Thyroid gland (tissue), 4 donors: ENCODE results near the gene RUFY3. TPM values are rescaled to one million over a fixed set of nuclear protein-coding genes. Genes with fewer than 3 reads are reported as not detected.

ENCODE experiments used
- DNase-seq, 2 donors: peaks; one replicate each; pipeline ENCODE4 v3.0.0-alpha.2; 2019
- H3K27ac ChIP-seq, 3 donors: fragments of 200-600 bp; sonication (generic); 1 replicate in 2 of 3; 2 replicates in 1 of 3; pipeline ENCODE4 v1.5.1; 2016 to 2019; ENCODE audit warnings: mild to moderate bottlenecking in 1 of 3, moderate library complexity in 1 of 3
- H3K27me3 ChIP-seq: fragments of 200-600 bp; sonication (generic); one replicate; pipeline ENCODE4 v1.5.1; 2019
- H3K36me3 ChIP-seq, 2 donors: fragments of 200-600 bp; sonication (generic); one replicate each; pipeline ENCODE4 v1.5.1; 2016 to 2019
- H3K4me1 ChIP-seq, 2 donors: fragments of 200-600 bp; sonication (generic); one replicate each; pipeline ENCODE4 v1.5.1; 2017 to 2019
- H3K4me3 ChIP-seq, 3 donors: fragments of 200-600 bp; sonication (generic); replicated peaks in 1 of 3; 1 replicate in 2 of 3; 2 replicates in 1 of 3; pipeline ENCODE4 v1.5.1; 2016; ENCODE audit warnings: mild to moderate bottlenecking in 1 of 3
- H3K9me3 ChIP-seq: fragments of 200-600 bp; sonication (generic); one replicate; pipeline ENCODE4 v1.5.1; 2017
- CTCF ChIP-seq, 6 experiments: fragments of 200-600 bp in 3 of 6; fragments of 450-650 bp in 3 of 6; sonication (generic) in 3 of 6; IDR thresholded peaks; one replicate each; pipeline ENCODE4 v1.5.1; 2016 to 2019; ENCODE audit warnings: antibody characterized with exemption in 6 of 6, mild to moderate bottlenecking in 2 of 6, inconsistent platforms in 1 of 6, moderate library complexity in 1 of 6
- POLR2A ChIP-seq, 2 donors: fragments of 450-650 bp; IDR thresholded peaks; one replicate each; pipeline ENCODE4 v1.6.1; 2017; ENCODE audit warnings: antibody characterized with exemption in 2 of 2, mild to moderate bottlenecking in 2 of 2, moderate library complexity in 1 of 2
- WGBS, 2 donors: methylation state at CpG; one replicate each; pipeline ENCODE4 v1.1.5; 2017; 5-methylcytosine and 5-hydroxymethylcytosine counted together
- intact Hi-C: fragments of 100-400 bp; cut with DNase I; formaldehyde crosslinking; loops from one replicate; pipeline ENCODE4 v1.15.1; 2023
- total RNA-seq, 4 donors: library from RNA; depleted of rRNA; stranded (reverse); fragments of >200 nt; gene quantifications; one replicate each; pipeline ENCODE4 v1.2.3, GENCODE V29; 2016

The RUFY3 gene, protein sequence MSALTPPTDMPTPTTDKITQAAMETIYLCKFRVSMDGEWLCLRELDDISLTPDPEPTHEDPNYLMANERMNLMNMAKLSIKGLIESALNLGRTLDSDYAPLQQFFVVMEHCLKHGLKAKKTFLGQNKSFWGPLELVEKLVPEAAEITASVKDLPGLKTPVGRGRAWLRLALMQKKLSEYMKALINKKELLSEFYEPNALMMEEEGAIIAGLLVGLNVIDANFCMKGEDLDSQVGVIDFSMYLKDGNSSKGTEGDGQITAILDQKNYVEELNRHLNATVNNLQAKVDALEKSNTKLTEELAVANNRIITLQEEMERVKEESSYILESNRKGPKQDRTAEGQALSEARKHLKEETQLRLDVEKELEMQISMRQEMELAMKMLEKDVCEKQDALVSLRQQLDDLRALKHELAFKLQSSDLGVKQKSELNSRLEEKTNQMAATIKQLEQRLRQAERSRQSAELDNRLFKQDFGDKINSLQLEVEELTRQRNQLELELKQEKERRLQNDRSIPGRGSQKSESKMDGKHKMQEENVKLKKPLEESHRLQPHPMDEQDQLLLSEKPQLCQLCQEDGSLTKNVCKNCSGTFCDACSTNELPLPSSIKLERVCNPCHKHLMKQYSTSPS
- total RNA-seq, result 100 to 1,000 TPM; 148 to 242 (median 155) TPM

DNA sequence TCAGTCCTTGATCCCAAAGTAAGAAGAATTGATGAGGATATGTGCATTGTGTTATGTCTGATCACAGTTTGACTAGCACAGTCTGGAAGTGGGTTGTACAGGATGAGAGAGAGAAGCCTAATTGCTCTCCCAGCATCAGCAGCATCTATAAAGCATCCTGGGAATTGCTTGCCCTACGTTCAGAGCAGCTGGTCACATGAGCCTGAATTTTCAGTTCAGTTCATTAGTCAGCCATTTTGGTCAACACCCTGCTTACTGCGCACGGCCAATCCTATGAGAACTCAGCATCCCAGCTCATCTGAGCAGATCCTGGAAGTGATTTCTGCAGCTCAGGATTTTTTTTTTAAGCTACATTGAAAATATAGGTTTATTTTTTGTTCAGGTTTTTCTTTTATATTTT lies at the start of gene RUFY3:
Gene RUFY3, plus strand, starts transcription at position 218 of the 400 bp plus-strand sequence. CDS start 610 bp downstream, outside the sequence.
- no peak for DNase-seq
- peak within 1 kb of the TSS; percentile 47 to 55 (median 54) for H3K27ac ChIP-seq

GRCh38 chr4:70674191-70674590 lies 47.6 kb upstream of the RUFY3 start:
- H3K9me3 ChIP-seq, result no peaks in the 10 kb centered on the region
- no peak for TF ChIP-seq CTCF (IDR thresholded peaks at IDR 0.05)
- no peak for TF ChIP-seq POLR2A (IDR thresholded peaks at IDR 0.05)
- intact Hi-C loops, result no loop called here
- no peaks in the 10 kb centered on the region for H3K4me1 ChIP-seq
- no peak overlapping the region for H3K4me3 ChIP-seq
- no peaks in the 10 kb centered on the region for H3K36me3 ChIP-seq
- H3K27me3 ChIP-seq, result no peaks in the 10 kb centered on the region
- no peak overlapping the region for H3K27ac ChIP-seq
- no peak for DNase-seq

More for the DNA sequence above, at the start of gene RUFY3:
- peaks cover 21 to 46% of the 10 kb centered on the region in 2 donors for H3K4me1 ChIP-seq
- intact Hi-C loops, result no loop called here
- no peaks in the 10 kb centered on the region for H3K27me3 ChIP-seq
- no peaks in the 10 kb centered on the region for H3K9me3 ChIP-seq
- H3K36me3 ChIP-seq, result no peaks in the 10 kb centered on the region
- no peak for TF ChIP-seq POLR2A (IDR thresholded peaks at IDR 0.05)
- no peak for TF ChIP-seq CTCF (IDR thresholded peaks at IDR 0.05)
- H3K4me3 ChIP-seq, result peak within 1 kb of the TSS in 1 of 3 donors; percentile 10
- WGBS, 2 donors, result 53 to 61% methylated on average over 3 of the region's 3 CpGs

- H3K9me3 ChIP-seq, result no peaks in the 10 kb centered on the region
- H3K4me1 ChIP-seq, result no peaks in the 10 kb centered on the region
- DNase-seq, result no peak
- WGBS, 2 donors, result 40 to 56% methylated on average over 1 of the region's 1 CpG
- TF ChIP-seq POLR2A (IDR thresholded peaks at IDR 0.05) (no peak), CTCF (IDR thresholded peaks at IDR 0.05) (no peak)
- H3K27me3 ChIP-seq, result no peaks in the 10 kb centered on the region
- H3K27ac ChIP-seq, result no peak overlapping the region
- intact Hi-C loops, result no loop called here
- no peaks in the 10 kb centered on the region for H3K36me3 ChIP-seq
- H3K4me3 ChIP-seq, result no peak overlapping the region
These were observed 47.0 kb upstream of the RUFY3 start for GRCh38 chr4:70674731-70675130.

- H3K4me1 ChIP-seq, result no peaks in the 10 kb centered on the region
- no peak overlapping the region for H3K4me3 ChIP-seq
- no peaks in the 10 kb centered on the region for H3K27me3 ChIP-seq
- intact Hi-C loops, result no loop called here
- no peak for TF ChIP-seq CTCF (IDR thresholded peaks at IDR 0.05)
- no peak for TF ChIP-seq POLR2A (IDR thresholded peaks at IDR 0.05)
- DNase-seq, result no peak
- H3K9me3 ChIP-seq, result no peaks in the 10 kb centered on the region
- H3K27ac ChIP-seq, result no peak overlapping the region
- 94 to 95% methylated on average over 6 of the region's 6 CpGs for WGBS, 2 donors
- H3K36me3 ChIP-seq, result no peaks in the 10 kb centered on the region
These were observed 45.1 kb upstream of the RUFY3 start for GRCh38 chr4:70676554-70677090.
